Esophagus muscularis mucosa (tissue), 3 donors: Measurements from ENCODE around the gene ELAC1.

Experiments
- CTCF ChIP-seq, 3 experiments: fragments of 200-600 bp in 2 of 3; fragments of 450-650 bp in 1 of 3; sonication (generic) in 2 of 3; IDR thresholded peaks; one replicate each; pipeline ENCODE4 v1.5.1; 2017 to 2019; ENCODE audit warnings: antibody characterized with exemption in 3 of 3, mild to moderate bottlenecking in 2 of 3, moderate library complexity in 1 of 3
- POLR2A ChIP-seq: fragments of 450-650 bp; IDR thresholded peaks from one replicate; pipeline ENCODE4 v1.6.1; 2017; ENCODE audit warnings: antibody characterized with exemption, moderate library complexity, mild to moderate bottlenecking, low read depth
- POLR2AphosphoS5 ChIP-seq, 2 donors: sonication (generic); formaldehyde crosslinking; IDR thresholded peaks; one replicate each; pipeline ENCODE4 v1.6.1; 2017; ENCODE audit warnings: antibody characterized with exemption in 2 of 2

- TF ChIP-seq CTCF (IDR thresholded peaks at IDR 0.05) (no peak), POLR2AphosphoS5 (IDR thresholded peaks at IDR 0.05) (peak; percentile 97 to 98), POLR2A (peak; percentile 62)
These were observed 62.1 kb downstream of the ELAC1 start, which contains the start of gene SMAD4 for GRCh38 chr18:51029694-51030536.
